A673 (cell line): Measurements from ENCODE around the gene TATDN2.

ENCODE experiments used
- EZH2 ChIP-seq: fragments of 200-600 bp; sonication (generic); IDR thresholded peaks from 2 replicates; pipeline ENCODE4 v1.6.1; 2017; ENCODE audit warnings: borderline replicate concordance, low read depth, mild to moderate bottlenecking, mixed read lengths, antibody characterized with exemption, low read length; ENCODE audit not compliant: poor library complexity, severe bottlenecking
- TF ChIP-seq, protein P1 (sequence below): fragments of 300-800, 200-600 bp; sonication (generic); conservative IDR thresholded peaks from 2 replicates; pipeline ENCODE4 v1.5.1; 2017; ENCODE audit warnings: low read depth, mild to moderate bottlenecking, antibody characterized with exemption, low read length, moderate library complexity, mixed read lengths

DNA sequence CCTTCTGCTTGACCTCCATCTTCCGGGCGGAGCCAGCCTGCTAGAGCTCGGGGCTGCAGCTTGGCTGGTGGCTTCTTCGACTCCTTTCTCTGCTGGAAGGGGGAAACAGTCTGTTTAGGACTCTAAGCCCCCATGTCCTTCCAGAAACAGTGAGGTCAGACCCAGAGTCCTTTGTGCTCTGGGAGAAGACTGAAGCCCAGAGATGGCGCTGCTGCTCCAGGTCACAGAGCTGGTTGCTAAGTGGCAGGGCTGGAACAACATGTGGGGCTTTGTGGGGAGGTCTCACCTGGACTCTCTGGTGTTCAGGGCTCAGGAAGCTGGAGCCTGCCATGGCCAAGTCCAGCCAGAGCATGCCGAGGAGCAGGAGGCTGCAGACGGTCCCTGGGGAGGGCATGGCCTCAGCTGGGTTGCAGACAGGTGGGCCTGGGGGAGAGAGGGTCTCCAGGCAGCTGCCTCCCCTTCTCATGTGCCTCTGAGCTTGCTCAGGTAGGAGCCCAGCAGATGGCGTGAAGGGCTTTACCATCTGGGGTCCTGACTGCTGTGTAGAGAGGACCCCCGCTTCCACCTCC lies 41.6 kb downstream of the TATDN2 start:
- TF ChIP-seq EZH2, result no peak
- TF ChIP-seq, protein P1, sequence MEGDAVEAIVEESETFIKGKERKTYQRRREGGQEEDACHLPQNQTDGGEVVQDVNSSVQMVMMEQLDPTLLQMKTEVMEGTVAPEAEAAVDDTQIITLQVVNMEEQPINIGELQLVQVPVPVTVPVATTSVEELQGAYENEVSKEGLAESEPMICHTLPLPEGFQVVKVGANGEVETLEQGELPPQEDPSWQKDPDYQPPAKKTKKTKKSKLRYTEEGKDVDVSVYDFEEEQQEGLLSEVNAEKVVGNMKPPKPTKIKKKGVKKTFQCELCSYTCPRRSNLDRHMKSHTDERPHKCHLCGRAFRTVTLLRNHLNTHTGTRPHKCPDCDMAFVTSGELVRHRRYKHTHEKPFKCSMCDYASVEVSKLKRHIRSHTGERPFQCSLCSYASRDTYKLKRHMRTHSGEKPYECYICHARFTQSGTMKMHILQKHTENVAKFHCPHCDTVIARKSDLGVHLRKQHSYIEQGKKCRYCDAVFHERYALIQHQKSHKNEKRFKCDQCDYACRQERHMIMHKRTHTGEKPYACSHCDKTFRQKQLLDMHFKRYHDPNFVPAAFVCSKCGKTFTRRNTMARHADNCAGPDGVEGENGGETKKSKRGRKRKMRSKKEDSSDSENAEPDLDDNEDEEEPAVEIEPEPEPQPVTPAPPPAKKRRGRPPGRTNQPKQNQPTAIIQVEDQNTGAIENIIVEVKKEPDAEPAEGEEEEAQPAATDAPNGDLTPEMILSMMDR, result no peak
